Measurements from ENCODE around the gene PPIE.

DNA sequence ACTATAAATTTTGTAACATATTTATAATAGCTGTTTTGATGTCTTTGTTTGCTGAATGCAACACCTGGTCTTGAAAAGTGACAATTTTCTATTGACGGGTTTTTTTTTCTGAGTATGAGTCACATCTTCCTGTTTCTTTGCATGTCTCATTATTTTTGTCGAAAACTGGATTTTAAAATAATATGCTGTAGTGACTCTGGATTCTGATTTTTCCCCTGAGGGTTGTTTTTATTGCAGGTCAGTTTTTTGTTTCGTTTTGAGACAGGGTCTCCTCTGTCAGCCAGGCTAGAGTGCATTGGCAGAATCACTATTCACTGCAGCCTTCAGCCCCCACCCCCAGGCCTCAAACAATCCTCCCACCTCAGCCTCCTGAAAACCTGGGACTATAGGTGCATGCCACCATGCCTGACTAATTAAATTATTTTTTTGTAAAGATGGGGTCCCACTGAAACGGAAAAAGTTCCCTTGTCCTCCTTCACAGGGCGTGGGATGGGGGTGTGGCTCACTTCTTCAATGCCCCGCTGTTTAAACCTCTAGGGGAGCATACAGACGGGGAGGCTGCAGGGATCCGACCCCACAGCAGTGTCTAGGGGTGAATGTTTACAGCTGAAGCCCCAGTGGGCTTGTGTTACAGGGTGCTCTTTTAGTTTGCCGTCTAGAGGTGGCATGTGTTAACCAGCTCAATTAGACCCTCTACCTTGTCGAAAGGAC lies 11.3 kb upstream of the PPIE start:
- TF ChIP-seq CTCF (IDR thresholded peaks at IDR 0.05) (no peak), EZH2 (IDR thresholded peaks at IDR 0.05; ENCODE audit: borderline replicate concordance, insufficient read depth, low read depth, low read length, poor library complexity, severe bottlenecking) (no peak)

Data from B cell (primary cell).